Stimulated activated CD4-positive, alpha-beta T cell treated with anti-CD3 and anti-CD28 coated beads, TNF-alpha, amount 100 ng/mL, for 1 hour (primary cell): ENCODE results near the gene NXPH4.

Experiments
- DNase-seq, 3 donors: peaks; one replicate each; pipeline ENCODE4 v3.0.0-alpha.2; 2020; ENCODE audit warnings: low read depth in 3 of 3, low spot score in 1 of 3

The NXPH4 gene

DNA sequence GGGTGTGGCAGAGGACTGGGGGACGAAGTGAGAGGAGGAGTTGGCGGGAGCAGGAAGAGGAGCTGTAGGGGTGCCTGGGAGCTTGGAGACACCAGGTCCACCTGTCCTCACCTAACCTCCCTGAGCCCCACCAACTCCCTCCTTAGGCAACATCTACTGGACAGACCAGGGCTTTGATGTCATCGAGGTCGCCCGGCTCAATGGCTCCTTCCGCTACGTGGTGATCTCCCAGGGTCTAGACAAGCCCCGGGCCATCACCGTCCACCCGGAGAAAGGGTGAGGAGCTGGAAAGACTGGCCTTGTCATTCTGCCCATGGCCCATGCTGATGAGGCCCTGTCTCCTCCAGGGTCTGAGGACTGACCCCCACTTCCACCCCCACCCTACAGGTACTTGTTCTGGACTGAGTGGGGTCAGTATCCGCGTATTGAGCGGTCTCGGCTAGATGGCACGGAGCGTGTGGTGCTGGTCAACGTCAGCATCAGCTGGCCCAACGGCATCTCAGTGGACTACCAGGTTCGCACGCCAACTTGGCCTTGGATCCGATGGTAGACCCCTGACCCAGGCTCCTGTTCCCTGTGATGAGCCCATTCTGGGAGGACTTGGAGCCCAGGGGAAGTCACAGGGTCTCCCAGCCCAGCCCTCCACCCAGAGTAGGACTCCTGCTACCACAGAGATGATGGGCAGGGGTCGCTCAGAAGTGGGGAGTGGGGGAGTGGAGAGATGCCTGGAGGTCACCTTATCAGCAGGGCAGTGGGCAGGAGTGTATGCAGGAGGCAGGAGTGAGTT, 32.5 kb upstream of the NXPH4 start:
- no peak for DNase-seq

GRCh38 chr12:57185403-57185802, 31.2 kb upstream of the NXPH4 start:
- DNase-seq = no peak

- no peak for DNase-seq
Measured at GRCh38 chr12:57185906-57186508, 30.6 kb upstream of the NXPH4 start.

GRCh38 chr12:57187222-57188089, 29.1 kb upstream of the NXPH4 start:
- no peak for DNase-seq

GRCh38 chr12:57188090-57188425, 28.5 kb upstream of the NXPH4 start:
- DNase-seq = no peak

DNA sequence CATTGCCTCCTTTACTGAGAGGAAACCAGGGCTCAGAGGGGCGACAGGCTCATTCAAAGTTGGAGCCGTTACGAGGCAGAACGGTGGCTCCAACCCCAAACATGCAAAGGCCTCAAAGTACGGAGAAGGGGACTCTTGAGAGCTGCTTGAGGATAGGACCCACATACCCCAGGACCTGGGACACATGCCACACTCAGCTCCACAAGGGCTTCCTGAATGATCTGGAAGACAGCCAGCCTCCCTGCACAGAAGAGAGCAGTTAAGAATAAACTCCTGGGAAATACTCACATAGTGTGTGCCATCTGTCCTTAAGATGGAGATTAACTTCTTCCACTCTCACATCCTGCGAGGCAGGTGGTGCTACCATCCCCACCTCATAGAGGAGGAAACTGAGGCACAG, 26.6 kb upstream of the NXPH4 start:
- DNase-seq = no peak

GRCh38 chr12:57190821-57191220, 25.8 kb upstream of the NXPH4 start:
- DNase-seq = no peak

GRCh38 chr12:57191410-57191809, 25.2 kb upstream of the NXPH4 start:
- DNase-seq = no peak

DNA sequence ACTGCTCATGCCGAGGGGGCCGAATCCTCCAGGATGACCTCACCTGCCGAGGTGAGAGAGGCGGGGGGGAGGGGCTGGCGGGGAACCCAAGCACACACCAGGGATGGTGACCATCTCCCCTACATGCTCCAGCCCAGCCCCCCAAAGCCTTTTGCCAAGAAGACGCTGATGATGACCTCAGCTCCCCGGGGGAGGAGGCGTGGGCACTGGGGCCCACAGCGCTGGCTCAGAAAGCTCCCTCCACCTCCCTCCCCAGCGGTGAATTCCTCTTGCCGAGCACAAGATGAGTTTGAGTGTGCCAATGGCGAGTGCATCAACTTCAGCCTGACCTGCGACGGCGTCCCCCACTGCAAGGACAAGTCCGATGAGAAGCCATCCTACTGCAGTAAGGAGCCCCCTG, 23.7 kb upstream of the NXPH4 start:
- no peak for DNase-seq

- no peak for DNase-seq
Measured at GRCh38 chr12:57193706-57194245, 22.8 kb upstream of the NXPH4 start.

DNA sequence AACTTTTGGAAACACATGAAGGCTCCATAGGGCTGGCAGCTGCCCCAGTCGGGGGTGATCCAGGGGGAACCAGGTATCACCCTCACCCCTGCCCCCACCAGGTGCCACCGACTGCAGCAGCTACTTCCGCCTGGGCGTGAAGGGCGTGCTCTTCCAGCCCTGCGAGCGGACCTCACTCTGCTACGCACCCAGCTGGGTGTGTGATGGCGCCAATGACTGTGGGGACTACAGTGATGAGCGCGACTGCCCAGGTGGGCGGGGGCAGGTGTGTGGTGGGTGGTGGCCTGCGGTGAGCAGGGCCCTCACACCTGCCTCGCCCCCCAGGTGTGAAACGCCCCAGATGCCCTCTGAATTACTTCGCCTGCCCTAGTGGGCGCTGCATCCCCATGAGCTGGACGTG, 22.3 kb upstream of the NXPH4 start:
- no peak for DNase-seq

GRCh38 chr12:57195186-57195585, 21.4 kb upstream of the NXPH4 start:
- no peak for DNase-seq

- no peak for DNase-seq
Measured at GRCh38 chr12:57195611-57196371, 20.8 kb upstream of the NXPH4 start.

DNA sequence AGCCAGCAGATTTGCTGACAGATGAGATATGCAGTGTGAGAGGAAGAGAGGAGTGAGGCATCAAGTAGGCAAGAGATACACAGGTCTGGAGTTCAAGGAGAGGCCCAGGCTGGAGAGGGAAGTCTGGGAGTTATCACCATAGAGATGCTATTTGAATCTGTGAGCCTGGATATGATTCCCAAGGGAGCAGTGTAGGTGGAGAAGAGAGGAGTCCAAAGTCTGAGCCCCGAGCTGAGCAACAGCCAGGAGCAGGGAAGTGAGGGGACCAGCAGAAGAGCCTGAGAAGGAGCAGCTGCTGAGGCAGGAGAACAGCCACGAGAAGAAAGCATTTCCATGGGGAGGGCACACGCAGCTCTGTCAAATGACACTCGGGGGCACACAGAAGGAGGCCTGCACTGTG, 20.2 kb upstream of the NXPH4 start:
- DNase-seq = no peak

GRCh38 chr12:57196956-57197355, 19.6 kb upstream of the NXPH4 start:
- DNase-seq = no peak

- no peak for DNase-seq
Measured at GRCh38 chr12:57198329-57198728, 18.3 kb upstream of the NXPH4 start.

DNA sequence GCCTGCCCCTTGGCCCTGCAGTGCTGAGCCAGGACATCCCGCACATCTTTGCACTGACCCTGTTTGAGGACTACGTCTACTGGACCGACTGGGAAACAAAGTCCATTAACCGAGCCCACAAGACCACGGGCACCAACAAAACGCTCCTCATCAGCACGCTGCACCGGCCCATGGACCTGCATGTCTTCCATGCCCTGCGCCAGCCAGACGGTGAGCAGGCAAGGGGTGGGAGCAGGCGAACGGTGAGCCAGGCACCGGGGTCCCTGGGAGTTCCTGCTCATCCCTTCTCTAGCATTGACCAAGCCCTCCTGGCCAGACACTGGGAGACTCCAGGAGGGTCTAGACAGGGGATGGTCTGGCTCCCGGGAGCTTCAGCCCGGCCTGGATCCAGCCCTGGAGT, 17.4 kb upstream of the NXPH4 start:
- no peak for DNase-seq

DNA sequence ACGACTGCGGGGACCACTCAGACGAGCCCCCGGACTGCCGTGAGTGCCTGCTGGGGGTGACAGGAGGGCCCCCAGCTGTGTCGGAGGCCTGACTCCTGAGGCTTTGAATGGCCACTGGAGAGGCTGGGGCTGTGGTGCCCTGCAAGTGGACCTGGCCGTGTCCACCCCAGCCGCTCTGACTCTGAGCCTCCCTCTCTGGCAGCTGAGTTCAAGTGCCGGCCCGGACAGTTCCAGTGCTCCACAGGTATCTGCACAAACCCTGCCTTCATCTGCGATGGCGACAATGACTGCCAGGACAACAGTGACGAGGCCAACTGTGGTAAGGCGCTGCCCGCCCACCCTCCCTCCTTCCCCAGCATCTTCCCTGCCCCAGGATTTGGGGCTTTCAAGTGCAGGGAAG, 16.1 kb upstream of the NXPH4 start:
- no peak for DNase-seq

GRCh38 chr12:57201219-57201618, 15.4 kb upstream of the NXPH4 start:
- no peak for DNase-seq

- DNase-seq = no peak
Measured at GRCh38 chr12:57201631-57202030, 15.0 kb upstream of the NXPH4 start.

GRCh38 chr12:57202321-57202720, 14.3 kb upstream of the NXPH4 start:
- DNase-seq = no peak
